HepG2 (cell line): ENCODE results near the gene PEX5. TPM values are rescaled to one million over a fixed set of nuclear protein-coding genes. Genes with fewer than 3 reads are reported as not detected.

Experiments used
- ATAC-seq: fragments of 200-7000 bp; cut with Tn5 transposase; 3 replicates; pipeline ENCODE4 v1.9.1; 2020; ENCODE audit warnings: mild to moderate bottlenecking, moderate library complexity
- BruUV-seq: library from RNA; stranded (reverse); fragments of 400-500 nt; replicated peaks from 2 replicates; lab custom pipeline; 2021; lab: Mats Ljungman, UMichigan
- CTCF ChIA-PET: fragments of 300-600 bp; formaldehyde crosslinking; extraction: SDS; loops from one replicate; lab custom pipeline; 2021; ENCODE audit warnings: low total read pairs, inconsistent platforms, low intra/inter-chr PET ratio; lab: Yijun Ruan, JAX
- POLR2A ChIA-PET: fragments of 350-600 bp; sonication (Branson Sonifier 250); formaldehyde crosslinking; loops from one replicate; lab custom pipeline; 2020; ENCODE audit warnings: antibody characterized with exemption, inconsistent platforms; lab: Yijun Ruan, JAX
- DNase-seq: peaks from one replicate; pipeline ENCODE4 v3.0.0-alpha.2; 2015; ENCODE audit warnings: low spot score
- FAIRE-seq: peaks from 3 replicates; lab custom pipeline; 2011; peaks lifted over from hg19 to GRCh38; lab: Jason Lieb, UNC
- H2AFZ ChIP-seq: one replicate; pipeline ENCODE4 v1.6.1; 2011; ENCODE audit warnings: low read length, inconsistent platforms
- H3K27ac ChIP-seq: fragments of 300-600 bp; 3 replicates; pipeline ENCODE4 v1.8.0; 2011; ENCODE audit warnings: mixed run types, mild to moderate bottlenecking, mixed read lengths, low read length, inconsistent platforms; ENCODE audit not compliant: insufficient read depth; ENCODE audit errors: extremely low read length
- H3K27me3 ChIP-seq, 2 experiments: fragments of 200-600 bp in 1 of 2; 2 replicates in 1 of 2; 3 replicates in 1 of 2; pipeline versions ENCODE4 v1.6.0 to v1.8.0; 2011; ENCODE audit warnings: low read length in 2 of 2, mild to moderate bottlenecking in 2 of 2, moderate library complexity in 2 of 2, inconsistent platforms in 1 of 2; ENCODE audit not compliant: insufficient read depth in 2 of 2, control insufficient read depth in 1 of 2
- H3K36me3 ChIP-seq, 2 experiments: fragments of 200-600 bp in 1 of 2; replicated peaks in 1 of 2; 2 replicates in 1 of 2; 3 replicates in 1 of 2; pipeline versions ENCODE4 v1.5.1 to v1.8.0; 2011; ENCODE audit warnings: low read length in 2 of 2, inconsistent platforms in 1 of 2; ENCODE audit not compliant: insufficient read depth in 2 of 2, control insufficient read depth in 1 of 2
- H3K4me1 ChIP-seq: 2 replicates; pipeline ENCODE4 v1.5.1; 2012; ENCODE audit warnings: low read length, inconsistent platforms; ENCODE audit not compliant: insufficient read depth
- H3K4me2 ChIP-seq: 2 replicates; pipeline ENCODE4 v1.6.0; 2011; ENCODE audit warnings: low read depth, low read length, inconsistent platforms
- H3K4me3 ChIP-seq, 3 experiments: fragments of 200-600 bp in 1 of 3; sonication (generic), shearing (Covaris generic) in 1 of 3; replicated peaks in 1 of 3; 2 replicates each; pipeline ENCODE4 v1.5.1; 2011 to 2016; ENCODE audit warnings: low read length in 3 of 3, inconsistent platforms in 2 of 3, low read depth in 2 of 3, mild to moderate bottlenecking in 2 of 3, control low read depth in 1 of 3, mixed read lengths in 1 of 3; ENCODE audit not compliant: insufficient read depth in 1 of 3
- H3K79me2 ChIP-seq: one replicate; pipeline ENCODE4 v1.6.1; 2011; ENCODE audit warnings: low read length, inconsistent platforms; ENCODE audit not compliant: insufficient read depth
- H3K9ac ChIP-seq: 2 replicates; pipeline ENCODE4 v1.6.0; 2011; ENCODE audit warnings: mild to moderate bottlenecking, low read depth, low read length, inconsistent platforms; ENCODE audit not compliant: insufficient read depth
- H3K9me3 ChIP-seq: 2 replicates; pipeline ENCODE4 v1.5.1; 2012; ENCODE audit warnings: mild to moderate bottlenecking, low read length
- H4K20me1 ChIP-seq: 2 replicates; pipeline ENCODE4 v1.6.0; 2011; ENCODE audit warnings: inconsistent platforms, mild to moderate bottlenecking, low read length, moderate library complexity; ENCODE audit not compliant: insufficient read depth
- AGO2 ChIP-seq: fragments of 200-400 bp; formaldehyde crosslinking; optimal IDR thresholded peaks from 2 replicates; pipeline ENCODE3; 2017; ENCODE audit warnings: mild to moderate bottlenecking, low read depth, low read length, moderate library complexity
- EED ChIP-seq: sonication (generic); formaldehyde crosslinking; IDR thresholded peaks from 2 replicates; pipeline ENCODE4 v1.5.0; 2020; ENCODE audit warnings: mild to moderate bottlenecking, missing genetic modification reagents
- FOSL2 ChIP-seq: sonication (generic); formaldehyde crosslinking; IDR thresholded peaks from 2 replicates; pipeline ENCODE4 v1.4.0; 2020; ENCODE audit warnings: missing genetic modification reagents
- MATR3 ChIP-seq: sonication (generic); formaldehyde crosslinking; IDR thresholded peaks from 2 replicates; pipeline ENCODE4 v1.4.0; 2020; ENCODE audit warnings: missing genetic modification reagents
- PCBP1 ChIP-seq: fragments of 200-400 bp; formaldehyde crosslinking; IDR thresholded peaks from 2 replicates; pipeline ENCODE4 v1.6.1; 2017; ENCODE audit warnings: mild to moderate bottlenecking, low read depth, low read length, borderline replicate concordance
- RFX1 ChIP-seq: fragments of 450-650 bp; IDR thresholded peaks from 2 replicates; pipeline ENCODE4 v1.6.1; 2017
- RFX3 ChIP-seq: IDR thresholded peaks from 2 replicates; pipeline ENCODE4 v1.6.1; 2016; ENCODE audit warnings: missing biosample characterization, missing genetic modification reagents
- TBX2 ChIP-seq: sonication (generic); formaldehyde crosslinking; IDR thresholded peaks from 2 replicates; pipeline ENCODE4 v1.5.0; 2020; ENCODE audit warnings: missing genetic modification reagents, mild to moderate bottlenecking, borderline replicate concordance
- ZNF724P ChIP-seq: sonication (generic); formaldehyde crosslinking; IDR thresholded peaks from 2 replicates; pipeline ENCODE4 v1.8.0; 2022; ENCODE audit warnings: missing genetic modification reagents, borderline replicate concordance
- ZNF883 ChIP-seq: sonication (generic); formaldehyde crosslinking; IDR thresholded peaks from 2 replicates; pipeline ENCODE4 v1.5.1; 2020; ENCODE audit warnings: mild to moderate bottlenecking, missing genetic modification reagents; ENCODE audit errors: not compliant biosample characterization
- WGBS: methylation state at CpG from one replicate; pipeline ENCODE4 v1.1.6; 2017; ENCODE audit warnings: low lambda C conversion rate; 5-methylcytosine and 5-hydroxymethylcytosine counted together
- in situ Hi-C: cut with HindIII; loops from 2 replicates; pipeline ENCODE4 v1.10.0; 2017; ENCODE audit warnings: low pct_unique_long_range_greater_than_20kb; ENCODE audit not compliant: extremely low pct_ligation_motif_present
- intact Hi-C: fragments of 100-400 bp; cut with micrococcal nuclease; formaldehyde crosslinking; loops from one replicate; pipeline ENCODE4 v1.10.0; 2022; ENCODE audit not compliant: unreplicated experiment
- polyA plus RNA-seq, 8 experiments: library from polyadenylated mRNA; depleted of rRNA in 3 of 8; stranded (reverse) in 7 of 8; unstranded in 1 of 8; fragments of >200 nt; fragmentation: Illumina TruSeq in 4 of 8; extraction: Trizol in 4 of 8; gene quantifications; 2 replicates each; pipeline versions ENCODE4 v1.2.1 to v1.2.3, GENCODE V29; 2011 to 2016; ENCODE audit warnings: low read depth in 4 of 8, missing spikeins in 1 of 8, mixed read lengths in 1 of 8; ENCODE audit not compliant: insufficient read depth in 1 of 8
- total RNA-seq, 5 experiments: library from RNA; depleted of rRNA; stranded (reverse); fragments of >200 nt; fragmentation: Illumina TruSeq; extraction: Trizol; gene quantifications; 2 replicates each; pipeline ENCODE4 v1.2.3, GENCODE V29; 2016; ENCODE audit warnings: low read depth in 1 of 5

Gene PEX5
- total and polyA plus RNA-seq, 2 of the 13 experiments (the other 11 are each of a cell fraction or from before 2014, with no cell fraction given), result 16.4 to 29.0 TPM

GRCh38 chr12:7190268-7191055 lies 976 bp downstream of the PEX5 start:
- H4K20me1 ChIP-seq, result no peaks in the 10 kb centered on the region
- peak overlapping the region; percentile 67 for H3K9ac ChIP-seq
- FAIRE-seq (peak; percentile 18), ATAC-seq (peak; percentile 42), DNase-seq (peak; percentile 12)
- peak; percentile 47; the same call in 1 of the 2 replicates for TF ChIP-seq EED
- TF ChIP-seq ZNF724P (CRISPR knock-in tag), result no peak
- peak; percentile 28; the same call in 1 of the 2 replicates for TF ChIP-seq RFX3 (CRISPR knock-in tag)
- TF ChIP-seq MATR3, result no peak
- TF ChIP-seq ZNF883 (CRISPR knock-in tag), result peak; percentile 72
- 0 out of 2 replicates have a peak, but pooled peaks have one; percentile 30 for TF ChIP-seq TBX2 (CRISPR knock-in tag)
- TF ChIP-seq RFX1, result peak; percentile 17; the same call in 1 of the 2 replicates
- TF ChIP-seq AGO2, result peak; percentile 21
- TF ChIP-seq PCBP1, result 0 out of 2 replicates have a peak, but pooled peaks have one; percentile 10
- no peak for TF ChIP-seq FOSL2 (CRISPR knock-in tag)
- intact Hi-C loops, result no loop called here
- H3K79me2 ChIP-seq, result peaks cover 5% of the 10 kb centered on the region
- ChIA-PET CTCF (no interaction called here), POLR2A (interaction anchor here (2.0 kb wide), 1 partner anchor 67 kb away, joined by 5 read pairs; no protein-coding TSS in a partner anchor)
- H3K9me3 ChIP-seq, result no peaks in the 10 kb centered on the region
- WGBS, result 89% methylated on average over 5 of the region's 17 CpGs
- BruUV-seq, result no TSS peak
- peak overlapping the region; percentile 86 for H3K4me2 ChIP-seq
- peak overlapping the region; percentile 50 for H3K27ac ChIP-seq
- peaks cover 43% of the 10 kb centered on the region for H3K4me1 ChIP-seq
- H3K4me3 ChIP-seq, result peak overlapping the region; percentile 77 to 95 (median 84)
- H3K27me3 ChIP-seq, result no peaks in the 10 kb centered on the region; a peak in 1 of 5 replicates
- H2AFZ ChIP-seq, result no peak overlapping the region
- in situ Hi-C loops, result no loop called here
- H3K36me3 ChIP-seq, result peaks cover 0 to 14% of the 10 kb centered on the region in 2 experiments; a peak in 2 of 5 replicates
